HepG2 (cell line): ENCODE results near the gene MT1G.
"Not testable (repeated sequence)": the region's sequence is repeated elsewhere in the genome, so short reads cannot be mapped to it uniquely, and the experiment has no call there.

Source experiments
- BHLHE40 ChIP-seq: IDR thresholded peaks from 2 replicates; pipeline ENCODE4 v1.6.1; 2011; ENCODE audit warnings: low read length, improper control_type of control experiment
- EP300 ChIP-seq, 3 experiments: sonication (generic) in 1 of 3; formaldehyde crosslinking in 1 of 3; IDR thresholded peaks; 2 replicates each; pipeline versions ENCODE4 v1.5.1 to v1.6.1; 2011 to 2020; ENCODE audit warnings: low read depth in 2 of 3, low read length in 2 of 3, borderline replicate concordance in 1 of 3, improper control_type of control experiment in 1 of 3, mild to moderate bottlenecking in 1 of 3, missing genetic modification reagents in 1 of 3, moderate library complexity in 1 of 3
- EZH2 ChIP-seq: conservative IDR thresholded peaks from 2 replicates; pipeline ENCODE4 v1.6.1; 2012; ENCODE audit warnings: mild to moderate bottlenecking, low read depth, low read length, moderate library complexity
- JUNB ChIP-seq: sonication (generic); formaldehyde crosslinking; IDR thresholded peaks from 2 replicates; pipeline ENCODE4 v1.8.0; 2022; ENCODE audit warnings: missing genetic modification reagents, mild to moderate bottlenecking, borderline replicate concordance
- PHF21A ChIP-seq: sonication (generic); formaldehyde crosslinking; IDR thresholded peaks from 2 replicates; pipeline ENCODE4 v1.5.0; 2020; ENCODE audit warnings: mild to moderate bottlenecking, missing genetic modification reagents
- POLR2A ChIP-seq, 2 experiments: IDR thresholded peaks; 2 replicates each; pipeline ENCODE4 v1.6.1; 2011; ENCODE audit warnings: low read depth in 2 of 2, low read length in 2 of 2, mild to moderate bottlenecking in 1 of 2, moderate library complexity in 1 of 2; ENCODE audit not compliant: insufficient read depth in 1 of 2
- SALL2 ChIP-seq: sonication (generic); formaldehyde crosslinking; IDR thresholded peaks from 2 replicates; pipeline ENCODE4 v1.8.1; 2023; ENCODE audit warnings: mild to moderate bottlenecking, missing genetic modification reagents, inconsistent platforms
- TCF7L2 ChIP-seq: IDR thresholded peaks from 2 replicates; pipeline ENCODE4 v1.6.1; 2011; ENCODE audit warnings: mild to moderate bottlenecking, low read depth, low read length, moderate library complexity
- ZBTB38 ChIP-seq: sonication (generic); formaldehyde crosslinking; IDR thresholded peaks from 2 replicates; pipeline ENCODE4 v1.5.1; 2020; ENCODE audit warnings: mild to moderate bottlenecking, missing genetic modification reagents
- ZNF839 ChIP-seq: sonication (generic); formaldehyde crosslinking; IDR thresholded peaks from 2 replicates; pipeline ENCODE4 v1.4.0; 2020; ENCODE audit warnings: missing genetic modification reagents, mild to moderate bottlenecking, borderline replicate concordance
- TF ChIP-seq, protein P1 (sequence below): sonication (generic); formaldehyde crosslinking; IDR thresholded peaks from 2 replicates; pipeline ENCODE4 v1.5.0; 2020; ENCODE audit warnings: mild to moderate bottlenecking, missing genetic modification reagents, moderate library complexity
- TF ChIP-seq, protein P2 (sequence below): sonication (generic); IDR thresholded peaks from 2 replicates; pipeline ENCODE4 v1.6.1; 2016; ENCODE audit warnings: low read depth, borderline replicate concordance
- TF ChIP-seq, protein P3 (sequence below): fragments of 450-650 bp; IDR thresholded peaks from 2 replicates; pipeline ENCODE4 v1.6.1; 2016

DNA sequence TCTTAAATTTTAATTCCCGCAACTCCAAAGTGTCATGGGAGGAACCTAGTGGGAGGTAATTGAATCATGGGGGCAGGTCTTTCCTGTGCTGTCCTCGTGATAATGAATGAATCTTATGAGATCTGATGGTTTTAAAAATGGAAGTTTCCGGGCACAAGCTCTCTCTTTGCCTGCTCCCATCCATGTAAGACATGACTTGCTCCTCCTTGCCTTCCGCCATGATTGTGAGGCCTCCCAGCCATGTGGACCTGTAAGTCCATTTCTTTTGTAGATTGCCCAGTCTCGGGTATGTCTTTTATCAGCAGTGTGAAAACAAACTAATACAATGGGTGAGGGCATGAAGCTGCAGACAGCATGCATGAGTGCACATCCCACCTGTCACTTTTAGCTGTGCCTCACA lies 44.7 kb downstream of the MT1G start:
- TF ChIP-seq JUNB; TCF7L2; ZBTB38 (CRISPR knock-in tag); PHF21A; POLR2A (IDR thresholded peaks at IDR 0.05; ENCODE audit: insufficient read depth in 1 of 2, low read depth in 2 of 2, low read length in 2 of 2); EP300 (IDR thresholded peaks at IDR 0.05; ENCODE audit: low read depth in 2 of 2, low read length in 2 of 2); EP300 (CRISPR knock-in tag; IDR thresholded peaks at IDR 0.05; ENCODE audit: borderline replicate concordance); BHLHE40; SALL2; EZH2; ZNF839 (CRISPR knock-in tag): not testable (repeated sequence)
- TF ChIP-seq, protein P1, sequence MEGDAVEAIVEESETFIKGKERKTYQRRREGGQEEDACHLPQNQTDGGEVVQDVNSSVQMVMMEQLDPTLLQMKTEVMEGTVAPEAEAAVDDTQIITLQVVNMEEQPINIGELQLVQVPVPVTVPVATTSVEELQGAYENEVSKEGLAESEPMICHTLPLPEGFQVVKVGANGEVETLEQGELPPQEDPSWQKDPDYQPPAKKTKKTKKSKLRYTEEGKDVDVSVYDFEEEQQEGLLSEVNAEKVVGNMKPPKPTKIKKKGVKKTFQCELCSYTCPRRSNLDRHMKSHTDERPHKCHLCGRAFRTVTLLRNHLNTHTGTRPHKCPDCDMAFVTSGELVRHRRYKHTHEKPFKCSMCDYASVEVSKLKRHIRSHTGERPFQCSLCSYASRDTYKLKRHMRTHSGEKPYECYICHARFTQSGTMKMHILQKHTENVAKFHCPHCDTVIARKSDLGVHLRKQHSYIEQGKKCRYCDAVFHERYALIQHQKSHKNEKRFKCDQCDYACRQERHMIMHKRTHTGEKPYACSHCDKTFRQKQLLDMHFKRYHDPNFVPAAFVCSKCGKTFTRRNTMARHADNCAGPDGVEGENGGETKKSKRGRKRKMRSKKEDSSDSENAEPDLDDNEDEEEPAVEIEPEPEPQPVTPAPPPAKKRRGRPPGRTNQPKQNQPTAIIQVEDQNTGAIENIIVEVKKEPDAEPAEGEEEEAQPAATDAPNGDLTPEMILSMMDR (CRISPR knock-in tag), result not testable (repeated sequence)
- TF ChIP-seq, protein P2, sequence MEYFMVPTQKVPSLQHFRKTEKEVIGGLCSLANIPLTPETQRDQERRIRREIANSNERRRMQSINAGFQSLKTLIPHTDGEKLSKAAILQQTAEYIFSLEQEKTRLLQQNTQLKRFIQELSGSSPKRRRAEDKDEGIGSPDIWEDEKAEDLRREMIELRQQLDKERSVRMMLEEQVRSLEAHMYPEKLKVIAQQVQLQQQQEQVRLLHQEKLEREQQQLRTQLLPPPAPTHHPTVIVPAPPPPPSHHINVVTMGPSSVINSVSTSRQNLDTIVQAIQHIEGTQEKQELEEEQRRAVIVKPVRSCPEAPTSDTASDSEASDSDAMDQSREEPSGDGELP, result not testable (repeated sequence)
- TF ChIP-seq, protein P3, sequence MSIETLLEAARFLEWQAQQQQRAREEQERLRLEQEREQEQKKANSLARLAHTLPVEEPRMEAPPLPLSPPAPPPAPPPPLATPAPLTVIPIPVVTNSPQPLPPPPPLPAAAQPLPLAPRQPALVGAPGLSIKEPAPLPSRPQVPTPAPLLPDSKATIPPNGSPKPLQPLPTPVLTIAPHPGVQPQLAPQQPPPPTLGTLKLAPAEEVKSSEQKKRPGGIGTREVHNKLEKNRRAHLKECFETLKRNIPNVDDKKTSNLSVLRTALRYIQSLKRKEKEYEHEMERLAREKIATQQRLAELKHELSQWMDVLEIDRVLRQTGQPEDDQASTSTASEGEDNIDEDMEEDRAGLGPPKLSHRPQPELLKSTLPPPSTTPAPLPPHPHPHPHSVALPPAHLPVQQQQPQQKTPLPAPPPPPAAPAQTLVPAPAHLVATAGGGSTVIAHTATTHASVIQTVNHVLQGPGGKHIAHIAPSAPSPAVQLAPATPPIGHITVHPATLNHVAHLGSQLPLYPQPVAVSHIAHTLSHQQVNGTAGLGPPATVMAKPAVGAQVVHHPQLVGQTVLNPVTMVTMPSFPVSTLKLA, result not testable (repeated sequence)
